HepG2 (cell line): ENCODE data around the gene HEPHL1. TPM values are rescaled to one million over a fixed set of nuclear protein-coding genes. Genes with fewer than 3 reads are reported as not detected.

Experiments used
- ATAC-seq: fragments of 200-7000 bp; cut with Tn5 transposase; 3 replicates; pipeline ENCODE4 v1.9.1; 2020; ENCODE audit warnings: mild to moderate bottlenecking, moderate library complexity
- BruUV-seq: library from RNA; stranded (reverse); fragments of 400-500 nt; replicated peaks from 2 replicates; lab custom pipeline; 2021; lab: Mats Ljungman, UMichigan
- CTCF ChIA-PET: fragments of 300-600 bp; formaldehyde crosslinking; extraction: SDS; loops from one replicate; lab custom pipeline; 2021; ENCODE audit warnings: low total read pairs, inconsistent platforms, low intra/inter-chr PET ratio; lab: Yijun Ruan, JAX
- POLR2A ChIA-PET: fragments of 350-600 bp; sonication (Branson Sonifier 250); formaldehyde crosslinking; loops from one replicate; lab custom pipeline; 2020; ENCODE audit warnings: antibody characterized with exemption, inconsistent platforms; lab: Yijun Ruan, JAX
- DNase-seq: peaks from one replicate; pipeline ENCODE4 v3.0.0-alpha.2; 2015; ENCODE audit warnings: low spot score
- FAIRE-seq: peaks from 3 replicates; lab custom pipeline; 2011; peaks lifted over from hg19 to GRCh38; lab: Jason Lieb, UNC
- H2AFZ ChIP-seq: one replicate; pipeline ENCODE4 v1.6.1; 2011; ENCODE audit warnings: low read length, inconsistent platforms
- H3K27ac ChIP-seq: fragments of 300-600 bp; 3 replicates; pipeline ENCODE4 v1.8.0; 2011; ENCODE audit warnings: mixed run types, mild to moderate bottlenecking, mixed read lengths, low read length, inconsistent platforms; ENCODE audit not compliant: insufficient read depth; ENCODE audit errors: extremely low read length
- H3K27me3 ChIP-seq, 2 experiments: fragments of 200-600 bp in 1 of 2; 2 replicates in 1 of 2; 3 replicates in 1 of 2; pipeline versions ENCODE4 v1.6.0 to v1.8.0; 2011; ENCODE audit warnings: low read length in 2 of 2, mild to moderate bottlenecking in 2 of 2, moderate library complexity in 2 of 2, inconsistent platforms in 1 of 2; ENCODE audit not compliant: insufficient read depth in 2 of 2, control insufficient read depth in 1 of 2
- H3K36me3 ChIP-seq, 2 experiments: fragments of 200-600 bp in 1 of 2; replicated peaks in 1 of 2; 2 replicates in 1 of 2; 3 replicates in 1 of 2; pipeline versions ENCODE4 v1.5.1 to v1.8.0; 2011; ENCODE audit warnings: low read length in 2 of 2, inconsistent platforms in 1 of 2; ENCODE audit not compliant: insufficient read depth in 2 of 2, control insufficient read depth in 1 of 2
- H3K4me1 ChIP-seq: 2 replicates; pipeline ENCODE4 v1.5.1; 2012; ENCODE audit warnings: low read length, inconsistent platforms; ENCODE audit not compliant: insufficient read depth
- H3K4me2 ChIP-seq: 2 replicates; pipeline ENCODE4 v1.6.0; 2011; ENCODE audit warnings: low read depth, low read length, inconsistent platforms
- H3K4me3 ChIP-seq, 3 experiments: fragments of 200-600 bp in 1 of 3; sonication (generic), shearing (Covaris generic) in 1 of 3; replicated peaks in 1 of 3; 2 replicates each; pipeline ENCODE4 v1.5.1; 2011 to 2016; ENCODE audit warnings: low read length in 3 of 3, inconsistent platforms in 2 of 3, low read depth in 2 of 3, mild to moderate bottlenecking in 2 of 3, control low read depth in 1 of 3, mixed read lengths in 1 of 3; ENCODE audit not compliant: insufficient read depth in 1 of 3
- H3K79me2 ChIP-seq: one replicate; pipeline ENCODE4 v1.6.1; 2011; ENCODE audit warnings: low read length, inconsistent platforms; ENCODE audit not compliant: insufficient read depth
- H3K9ac ChIP-seq: 2 replicates; pipeline ENCODE4 v1.6.0; 2011; ENCODE audit warnings: mild to moderate bottlenecking, low read depth, low read length, inconsistent platforms; ENCODE audit not compliant: insufficient read depth
- H3K9me3 ChIP-seq: 2 replicates; pipeline ENCODE4 v1.5.1; 2012; ENCODE audit warnings: mild to moderate bottlenecking, low read length
- H4K20me1 ChIP-seq: 2 replicates; pipeline ENCODE4 v1.6.0; 2011; ENCODE audit warnings: inconsistent platforms, mild to moderate bottlenecking, low read length, moderate library complexity; ENCODE audit not compliant: insufficient read depth
- ETV6 ChIP-seq: sonication (generic); formaldehyde crosslinking; conservative IDR thresholded peaks from 2 replicates; pipeline ENCODE4 v1.4.0; 2020; ENCODE audit warnings: missing genetic modification reagents
- MYC ChIP-seq: sonication (generic); formaldehyde crosslinking; IDR thresholded peaks from 2 replicates; pipeline ENCODE4 v1.9.0; 2021; ENCODE audit warnings: missing genetic modification reagents, borderline replicate concordance
- NR3C1 ChIP-seq: sonication (generic); formaldehyde crosslinking; IDR thresholded peaks from 2 replicates; pipeline ENCODE4 v1.4.0; 2020; ENCODE audit warnings: missing genetic modification reagents
- XRCC5 ChIP-seq: fragments of 200-400 bp; formaldehyde crosslinking; optimal IDR thresholded peaks from 2 replicates; pipeline ENCODE3; 2017; ENCODE audit warnings: mild to moderate bottlenecking, low read length
- ZFP62 ChIP-seq: sonication (generic); formaldehyde crosslinking; IDR thresholded peaks from 2 replicates; pipeline ENCODE4 v1.4.0; 2020; ENCODE audit warnings: missing genetic modification reagents
- ZNF121 ChIP-seq: sonication (generic); formaldehyde crosslinking; IDR thresholded peaks from 2 replicates; pipeline ENCODE4 v1.5.0; 2020; ENCODE audit warnings: mild to moderate bottlenecking, missing genetic modification reagents
- ZNF570 ChIP-seq: sonication (generic); formaldehyde crosslinking; IDR thresholded peaks from 2 replicates; pipeline ENCODE4 v1.4.0; 2020; ENCODE audit warnings: mild to moderate bottlenecking, missing genetic modification reagents, borderline replicate concordance
- ZNF761 ChIP-seq: sonication (generic); formaldehyde crosslinking; conservative IDR thresholded peaks from 2 replicates; pipeline ENCODE4 v1.4.0; 2020; ENCODE audit warnings: mild to moderate bottlenecking, missing genetic modification reagents
- WGBS: methylation state at CpG from one replicate; pipeline ENCODE4 v1.1.6; 2017; ENCODE audit warnings: low lambda C conversion rate; 5-methylcytosine and 5-hydroxymethylcytosine counted together
- in situ Hi-C: cut with HindIII; loops from 2 replicates; pipeline ENCODE4 v1.10.0; 2017; ENCODE audit warnings: low pct_unique_long_range_greater_than_20kb; ENCODE audit not compliant: extremely low pct_ligation_motif_present
- intact Hi-C: fragments of 100-400 bp; cut with micrococcal nuclease; formaldehyde crosslinking; loops from one replicate; pipeline ENCODE4 v1.10.0; 2022; ENCODE audit not compliant: unreplicated experiment
- polyA plus RNA-seq, 8 experiments: library from polyadenylated mRNA; depleted of rRNA in 3 of 8; stranded (reverse) in 7 of 8; unstranded in 1 of 8; fragments of >200 nt; fragmentation: Illumina TruSeq in 4 of 8; extraction: Trizol in 4 of 8; gene quantifications; 2 replicates each; pipeline versions ENCODE4 v1.2.1 to v1.2.3, GENCODE V29; 2011 to 2016; ENCODE audit warnings: low read depth in 4 of 8, missing spikeins in 1 of 8, mixed read lengths in 1 of 8; ENCODE audit not compliant: insufficient read depth in 1 of 8
- total RNA-seq, 5 experiments: library from RNA; depleted of rRNA; stranded (reverse); fragments of >200 nt; fragmentation: Illumina TruSeq; extraction: Trizol; gene quantifications; 2 replicates each; pipeline ENCODE4 v1.2.3, GENCODE V29; 2016; ENCODE audit warnings: low read depth in 1 of 5

HEPHL1 gene
- total and polyA plus RNA-seq, 2 of the 13 experiments (the other 11 are each of a cell fraction or from before 2014, with no cell fraction given): 0.04 to 0.05 TPM

GRCh38 chr11:94020777-94021481 is at the start of gene HEPHL1 (continued):
- TF ChIP-seq XRCC5: no peak
- TF ChIP-seq, all 625 proteins: peak for 0

DNA sequence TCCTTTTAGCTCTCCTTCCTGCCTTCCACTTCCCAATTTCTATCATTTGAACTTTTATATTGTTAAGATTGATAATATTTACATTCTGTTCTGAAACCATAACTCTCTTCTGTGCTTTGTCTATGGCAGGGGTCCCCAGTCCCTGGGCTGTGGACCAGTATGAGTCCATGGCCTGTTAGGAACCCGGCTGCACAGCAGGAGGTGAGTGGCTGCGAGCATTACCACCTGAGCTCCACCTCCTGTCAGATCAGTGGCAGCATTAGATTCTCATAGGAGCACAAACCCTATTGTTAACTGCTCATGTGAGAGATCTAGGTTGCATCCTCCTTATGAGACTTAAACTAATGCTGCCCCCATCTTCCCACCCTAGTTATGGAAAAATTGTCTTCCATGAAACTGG is 48.4 kb upstream of the HEPHL1 start:
- FAIRE-seq (no peak), ATAC-seq (no peak), DNase-seq (no peak)
- Histone ChIP-seq H4K20me1 (no peaks in the 10 kb centered on the region), H3K27ac (no peak overlapping the region), H3K4me1 (no peaks in the 10 kb centered on the region), H3K9me3 (peaks cover 6% of the 10 kb centered on the region; the same call in 1 of the 2 replicates)
- 0% methylated on average over 2 of the region's 2 CpGs for WGBS
- no TSS peak for BruUV-seq
- POLR2A ChIA-PET: no interaction called here
- in situ Hi-C loops: no loop called here
- no peak for TF ChIP-seq NR3C1 (CRISPR knock-in tag)
- no peak for TF ChIP-seq ZNF121 (CRISPR knock-in tag)
- TF ChIP-seq ZFP62: no peak
- TF ChIP-seq ZNF570 (CRISPR knock-in tag): no peak
- TF ChIP-seq ETV6 (CRISPR knock-in tag): no peak
- TF ChIP-seq ZNF761 (CRISPR knock-in tag): no peak
- no peak for TF ChIP-seq MYC (CRISPR knock-in tag)
- TF ChIP-seq, all 625 proteins: peak for 0
- H3K9ac ChIP-seq: no peak overlapping the region
- CTCF ChIA-PET: no interaction called here
- H2AFZ ChIP-seq: no peak overlapping the region
- intact Hi-C loops: no loop called here
- H3K4me2 ChIP-seq: no peak overlapping the region
- H3K4me3 ChIP-seq: no peak overlapping the region
- H3K27me3 ChIP-seq: no peaks in the 10 kb centered on the region
- no peaks in the 10 kb centered on the region for H3K79me2 ChIP-seq
- H3K36me3 ChIP-seq: no peaks in the 10 kb centered on the region
